Spinal cord (tissue), 10 donors: ENCODE results near the gene INPP4A. TPM values are rescaled to one million over a fixed set of nuclear protein-coding genes. Genes with fewer than 3 reads are reported as not detected.
A peak's percentile ranks its signal among the peaks of the same experiment; 100 is the strongest.

ENCODE experiments used
- DNase-seq, 6 donors: peaks; one replicate each; pipeline versions ENCODE4 v3.0.0 to v3.0.0-alpha.2; 2013 to 2015; ENCODE audit warnings: low spot score in 6 of 6, low read depth in 4 of 6
- H3K27ac ChIP-seq: one replicate; pipeline ENCODE4 v1.5.1; 2013; ENCODE audit warnings: low read depth, low read length, control low read depth
- H3K27me3 ChIP-seq: one replicate; pipeline ENCODE4 v1.6.1; 2013; ENCODE audit warnings: low read length; ENCODE audit not compliant: control insufficient read depth, insufficient read depth
- H3K36me3 ChIP-seq: one replicate; pipeline ENCODE4 v1.6.1; 2013; ENCODE audit warnings: low read length; ENCODE audit not compliant: control insufficient read depth, insufficient read depth
- H3K4me1 ChIP-seq: one replicate; pipeline ENCODE4 v1.6.1; 2013; ENCODE audit warnings: low read length; ENCODE audit not compliant: control insufficient read depth, insufficient read depth
- H3K4me3 ChIP-seq: one replicate; pipeline ENCODE4 v1.5.1; 2013; ENCODE audit warnings: low read depth, low read length, control low read depth
- H3K9me3 ChIP-seq: one replicate; pipeline ENCODE4 v1.6.1; 2013; ENCODE audit warnings: low read length; ENCODE audit not compliant: control insufficient read depth, insufficient read depth
- WGBS: methylation state at CpG from one replicate; pipeline ENCODE4 v1.1.5; 2013; ENCODE audit warnings: missing lambda C conversion rate; ENCODE audit not compliant: insufficient coverage; 5-methylcytosine and 5-hydroxymethylcytosine counted together
- polyA plus RNA-seq, 2 donors: library from polyadenylated mRNA; unstranded; fragments of 120-200 nt; gene quantifications; one replicate each; pipeline ENCODE4 v1.2.1, GENCODE V29; 2013; ENCODE audit not compliant: insufficient read length in 2 of 2
- total RNA-seq, 2 donors: library from RNA; depleted of rRNA in 1 of 2; stranded (reverse); fragments of 120-200 nt in 1 of 2; fragments of >200 nt in 1 of 2; gene quantifications; one replicate each; pipeline versions ENCODE4 v1.2.3 to v1.2.4, GENCODE V29; 2013 to 2014
- donor health status: healthy.

Gene INPP4A
- total and polyA plus RNA-seq, 4 donors: 31.2 to 55.0 (median 42.0) TPM

DNA sequence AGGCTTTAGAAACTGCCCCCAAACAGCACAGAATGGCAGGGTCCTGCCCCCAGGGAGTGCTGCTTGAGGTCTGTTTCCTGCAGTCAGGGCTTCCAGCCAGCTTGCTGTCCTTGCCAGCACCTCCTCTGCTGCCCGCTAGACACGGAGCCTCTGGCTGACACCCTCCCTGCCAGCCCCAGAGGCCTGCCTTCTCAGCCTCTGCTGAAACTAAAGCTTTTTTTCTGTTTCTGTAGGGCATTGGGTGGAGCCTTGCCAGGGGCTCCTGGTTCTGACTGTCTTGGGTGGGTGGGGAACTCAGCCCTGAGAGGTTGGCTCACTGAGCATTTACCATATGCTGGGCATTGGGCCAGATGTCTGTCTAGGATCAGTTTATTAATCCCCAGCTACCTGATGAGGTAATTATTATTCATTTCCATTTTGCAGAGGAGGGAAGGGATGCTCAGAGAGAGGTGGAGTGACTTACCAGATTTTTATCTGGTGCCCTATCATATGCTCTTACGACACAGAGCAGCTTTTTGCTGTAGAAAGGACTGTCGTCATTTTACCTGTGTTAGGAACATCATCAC is 35.4 kb downstream of the INPP4A start:
- peak in 4 of 6 donors; percentile 39 to 89 (median 69) for DNase-seq
- H3K27me3 ChIP-seq: no peaks in the 10 kb centered on the region
- H3K4me3 ChIP-seq: no peak overlapping the region
- WGBS: 24% methylated on average over 4 of the region's 4 CpGs
- peaks cover 61% of the 10 kb centered on the region for H3K4me1 ChIP-seq
- H3K27ac ChIP-seq: no peak overlapping the region
- no peaks in the 10 kb centered on the region for H3K9me3 ChIP-seq
- peaks cover 3% of the 10 kb centered on the region for H3K36me3 ChIP-seq

DNA sequence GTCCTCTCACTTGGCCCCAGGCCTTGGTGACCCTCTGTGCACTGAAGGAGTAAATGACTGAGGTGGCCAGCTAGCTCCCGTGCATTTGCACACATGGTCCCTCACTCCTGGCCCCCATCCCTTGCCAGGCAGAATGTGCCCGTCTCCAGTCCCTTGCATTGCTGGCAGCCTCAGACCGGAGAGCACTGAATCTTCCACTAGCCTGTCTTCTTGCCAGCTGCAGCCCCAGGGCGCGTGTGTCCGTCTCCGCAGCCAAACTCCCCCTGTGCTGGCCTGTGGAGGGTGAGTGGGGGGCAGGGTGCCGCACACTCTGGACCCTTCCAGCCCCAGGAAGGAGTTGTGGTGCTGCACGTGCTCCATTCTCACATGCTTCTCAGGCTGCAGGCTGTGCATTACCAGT is 35.9 kb downstream of the INPP4A start:
- H3K27me3 ChIP-seq: no peaks in the 10 kb centered on the region
- 25% methylated on average over 9 of the region's 9 CpGs for WGBS
- H3K4me1 ChIP-seq: peaks cover 59% of the 10 kb centered on the region
- H3K36me3 ChIP-seq: peaks cover 3% of the 10 kb centered on the region
- no peak overlapping the region for H3K27ac ChIP-seq
- H3K9me3 ChIP-seq: no peaks in the 10 kb centered on the region
- DNase-seq: peak in 2 of 6 donors; percentile 67 to 70
- H3K4me3 ChIP-seq: no peak overlapping the region

- 93% methylated on average over 2 of the region's 2 CpGs for WGBS
- Histone ChIP-seq H3K36me3 (no peaks in the 10 kb centered on the region), H3K27ac (no peak overlapping the region), H3K4me3 (no peak overlapping the region), H3K9me3 (no peaks in the 10 kb centered on the region), H3K4me1 (peaks cover 52% of the 10 kb centered on the region), H3K27me3 (no peaks in the 10 kb centered on the region)
- no peak for DNase-seq
These were observed 37.7 kb downstream of the INPP4A start for GRCh38 chr2:98482362-98482761.

DNA sequence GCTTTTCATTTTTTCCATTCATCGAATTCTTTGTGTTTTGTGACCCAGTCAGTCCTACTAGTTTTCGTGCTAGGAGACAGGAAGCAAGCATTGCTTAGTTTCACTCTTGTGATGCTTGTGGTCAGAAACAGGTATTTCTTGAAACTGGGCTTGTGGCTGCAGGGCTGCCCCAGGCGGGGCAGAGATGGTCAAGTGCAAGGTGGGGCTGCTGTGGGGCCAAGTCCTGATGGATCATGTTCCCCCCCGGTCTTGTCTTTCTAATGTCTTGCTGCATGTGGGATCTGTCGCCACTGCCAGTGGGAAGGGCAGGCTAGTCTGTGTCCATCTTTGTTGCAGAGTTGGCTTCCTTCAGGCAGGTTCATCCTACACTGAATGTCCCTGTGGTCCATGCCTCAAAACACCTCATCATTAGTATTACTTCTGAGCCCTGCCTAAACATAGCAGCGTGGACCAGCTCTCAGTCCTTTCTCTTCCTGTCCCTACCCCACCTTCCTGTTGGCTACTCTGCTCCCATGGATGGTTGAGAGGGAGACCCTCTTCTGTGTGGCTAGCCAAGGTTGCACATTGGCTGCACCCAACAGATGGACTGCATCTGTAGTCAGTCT is 38.7 kb downstream of the INPP4A start:
- Histone ChIP-seq H3K4me3 (no peak overlapping the region), H3K4me1 (peaks cover 43% of the 10 kb centered on the region)
- 90% methylated on average over 5 of the region's 6 CpGs for WGBS

GRCh38 chr2:98484121-98484557 is 39.5 kb downstream of the INPP4A start:
- Histone ChIP-seq H3K9me3 (no peaks in the 10 kb centered on the region), H3K4me3 (no peak overlapping the region), H3K27ac (no peak overlapping the region), H3K27me3 (no peaks in the 10 kb centered on the region), H3K4me1 (peaks cover 37% of the 10 kb centered on the region), H3K36me3 (no peaks in the 10 kb centered on the region)
- no peak for DNase-seq
- WGBS: 87% methylated on average over 5 of the region's 5 CpGs

More for the DNA sequence above, 38.7 kb downstream of the INPP4A start:
- Histone ChIP-seq H3K9me3 (no peaks in the 10 kb centered on the region), H3K27ac (no peak overlapping the region), H3K36me3 (no peaks in the 10 kb centered on the region), H3K27me3 (no peaks in the 10 kb centered on the region)
- no peak for DNase-seq

DNA sequence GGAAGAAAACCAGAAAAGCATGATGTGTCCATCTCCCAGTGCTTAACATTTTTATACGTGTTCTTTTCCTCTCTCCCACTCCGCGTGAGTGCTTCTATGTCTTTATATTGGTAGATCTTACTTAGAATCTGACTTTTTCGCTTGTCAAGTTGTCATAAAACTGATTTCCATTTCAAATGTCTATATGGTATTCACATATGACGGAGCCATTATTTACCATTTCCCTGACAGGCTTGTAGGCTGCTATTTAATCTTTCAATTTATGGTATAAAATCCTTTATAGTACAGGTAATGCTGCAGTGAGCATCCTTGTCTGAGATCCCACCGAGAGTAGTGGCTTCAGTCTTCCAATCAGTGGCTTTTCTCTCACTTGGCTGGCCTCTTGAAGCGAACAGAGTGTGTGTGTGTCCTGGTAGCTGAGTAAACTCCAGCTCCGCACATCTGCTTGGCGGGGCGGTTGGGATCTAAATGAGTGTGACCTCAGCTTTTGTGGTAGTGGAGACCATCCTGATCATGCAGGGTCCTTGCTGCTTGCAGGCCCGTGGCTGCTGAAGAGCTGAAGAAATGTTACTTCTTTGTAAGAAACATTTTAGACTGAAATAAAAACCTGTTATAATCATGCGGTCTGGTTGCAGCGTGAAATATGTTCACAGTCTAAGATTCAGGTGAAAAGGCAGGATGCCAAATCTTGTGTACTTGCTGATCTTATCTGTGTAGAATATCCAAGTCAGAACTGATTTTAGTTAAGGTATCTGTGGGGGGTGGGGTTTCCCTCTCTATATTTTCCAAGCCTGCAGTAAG is 40.2 kb downstream of the INPP4A start:
- Histone ChIP-seq H3K4me1 (peaks cover 31% of the 10 kb centered on the region), H3K9me3 (no peaks in the 10 kb centered on the region), H3K4me3 (no peak overlapping the region), H3K27me3 (no peaks in the 10 kb centered on the region), H3K27ac (no peak overlapping the region), H3K36me3 (no peaks in the 10 kb centered on the region)
- WGBS: 47% methylated on average over 8 of the region's 13 CpGs
- no peak for DNase-seq

DNA sequence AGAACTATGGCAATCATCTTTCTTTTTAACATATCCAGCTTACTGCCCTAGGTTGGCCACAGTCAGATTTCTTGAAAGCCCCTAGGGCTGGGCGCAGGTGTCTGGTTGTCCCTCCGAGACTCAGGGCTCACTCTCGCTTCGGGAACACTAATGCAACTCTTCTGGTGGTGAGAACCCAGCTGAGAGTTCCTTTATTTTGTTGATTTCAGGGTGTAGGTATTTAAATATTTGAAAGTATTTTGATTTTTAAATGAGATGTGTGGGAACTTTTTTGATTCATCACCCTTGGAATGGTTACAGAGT is 40.7 kb downstream of the INPP4A start:
- WGBS: 85% methylated on average over 2 of the region's 4 CpGs

GRCh38 chr2:98486374-98486981 is 41.8 kb downstream of the INPP4A start:
- Histone ChIP-seq H3K9me3 (no peaks in the 10 kb centered on the region), H3K4me1 (peaks cover 24% of the 10 kb centered on the region), H3K27ac (no peak overlapping the region), H3K36me3 (peaks cover 5% of the 10 kb centered on the region), H3K4me3 (no peak overlapping the region), H3K27me3 (no peaks in the 10 kb centered on the region)
- no peak for DNase-seq
- WGBS: 89% methylated on average over 5 of the region's 5 CpGs

More for the DNA sequence above, 40.7 kb downstream of the INPP4A start:
- H3K4me3 ChIP-seq: no peak overlapping the region
- no peak for DNase-seq
- H3K36me3 ChIP-seq: no peaks in the 10 kb centered on the region
- H3K9me3 ChIP-seq: no peaks in the 10 kb centered on the region
- H3K4me1 ChIP-seq: peaks cover 31% of the 10 kb centered on the region
- no peak overlapping the region for H3K27ac ChIP-seq
- H3K27me3 ChIP-seq: no peaks in the 10 kb centered on the region

- no peaks in the 10 kb centered on the region for H3K27me3 ChIP-seq
- no peak overlapping the region for H3K27ac ChIP-seq
- H3K4me1 ChIP-seq: peaks cover 21% of the 10 kb centered on the region
- H3K4me3 ChIP-seq: no peak overlapping the region
- WGBS: 100% methylated on average over 1 of the region's 2 CpGs
- DNase-seq: no peak
- peaks cover 6% of the 10 kb centered on the region for H3K36me3 ChIP-seq
- no peaks in the 10 kb centered on the region for H3K9me3 ChIP-seq
These were observed 42.6 kb downstream of the INPP4A start for GRCh38 chr2:98487101-98487805.
